ENCODE data around the gene C2CD4C. TPM values are rescaled to one million over a fixed set of nuclear protein-coding genes. Genes with fewer than 3 reads are reported as not detected.
A peak's percentile ranks its signal among the peaks of the same experiment; 100 is the strongest.

C2CD4C gene
- total RNA-seq, 1 experiment from 2014 or later: 14.6 TPM

DNA sequence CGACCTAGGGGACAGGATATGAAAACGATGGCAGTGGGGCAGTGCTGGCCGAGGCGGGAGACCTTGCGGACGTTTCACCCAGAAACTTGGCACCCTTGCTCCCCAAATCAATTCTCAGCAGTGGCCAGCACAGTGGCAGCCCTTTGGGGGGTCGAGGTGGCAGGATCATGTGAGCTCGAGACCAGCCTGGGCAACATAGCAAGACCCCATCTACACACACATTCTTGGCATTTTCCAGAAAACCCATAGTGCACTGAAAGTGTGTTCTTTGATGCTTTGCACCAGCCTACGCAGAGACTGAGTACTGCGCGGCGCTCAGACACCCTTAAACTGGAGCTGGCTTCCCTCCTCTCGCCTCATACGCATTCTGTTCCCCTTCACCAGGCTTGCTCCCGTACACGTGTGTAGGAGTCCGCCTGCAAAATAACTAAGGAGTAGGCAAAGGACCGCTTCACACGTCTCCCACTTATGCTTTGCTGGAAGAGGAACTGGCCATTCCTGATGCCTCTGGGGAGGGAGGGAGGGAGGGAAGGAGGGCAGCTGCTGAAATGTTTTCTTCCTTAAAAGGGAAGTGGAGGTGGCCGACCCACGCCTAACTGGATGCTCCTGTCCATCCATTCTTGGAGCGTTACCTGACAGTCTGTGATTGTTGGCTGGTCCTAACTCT is 40.9 kb downstream of the C2CD4C start:
- no peak overlapping the region for H3K23ac ChIP-seq (ENCODE audit: insufficient read length, low read depth, low read length)
- Mint-ChIP-seq H3K4me1 (peaks cover 0 to 7% of the 10 kb centered on the region in 2 experiments; a peak in 1 of 4 replicates), H3K9me3 (peaks cover 3 to 4% of the 10 kb centered on the region in 2 experiments; a peak in 3 of 5 replicates), H3K27me3 (ENCODE audit: low read depth) (peaks cover 27% of the 10 kb centered on the region), H3K36me3 (ENCODE audit: insufficient read depth in 1 of 3, low read depth in 3 of 3) (peaks cover 0 to 4% (median 3%) of the 10 kb centered on the region in 3 experiments; a peak in 4 of 7 replicates), H3K27ac (no peak overlapping the region), H3K4me3 (no peak overlapping the region)
- no peak overlapping the region for H2BK15ac ChIP-seq (ENCODE audit: low read depth, low read length)
- no peak overlapping the region for H2AFZ ChIP-seq (ENCODE audit: low read length)
- H3K27ac ChIP-seq (ENCODE audit: insufficient read length, low read depth, low read length): no peak overlapping the region
- H3K18ac ChIP-seq (ENCODE audit: insufficient read length, low read depth, low read length): no peak overlapping the region
- no peak overlapping the region for H3K4ac ChIP-seq (ENCODE audit: low read depth, low read length)
- TF ChIP-seq, protein P1, sequence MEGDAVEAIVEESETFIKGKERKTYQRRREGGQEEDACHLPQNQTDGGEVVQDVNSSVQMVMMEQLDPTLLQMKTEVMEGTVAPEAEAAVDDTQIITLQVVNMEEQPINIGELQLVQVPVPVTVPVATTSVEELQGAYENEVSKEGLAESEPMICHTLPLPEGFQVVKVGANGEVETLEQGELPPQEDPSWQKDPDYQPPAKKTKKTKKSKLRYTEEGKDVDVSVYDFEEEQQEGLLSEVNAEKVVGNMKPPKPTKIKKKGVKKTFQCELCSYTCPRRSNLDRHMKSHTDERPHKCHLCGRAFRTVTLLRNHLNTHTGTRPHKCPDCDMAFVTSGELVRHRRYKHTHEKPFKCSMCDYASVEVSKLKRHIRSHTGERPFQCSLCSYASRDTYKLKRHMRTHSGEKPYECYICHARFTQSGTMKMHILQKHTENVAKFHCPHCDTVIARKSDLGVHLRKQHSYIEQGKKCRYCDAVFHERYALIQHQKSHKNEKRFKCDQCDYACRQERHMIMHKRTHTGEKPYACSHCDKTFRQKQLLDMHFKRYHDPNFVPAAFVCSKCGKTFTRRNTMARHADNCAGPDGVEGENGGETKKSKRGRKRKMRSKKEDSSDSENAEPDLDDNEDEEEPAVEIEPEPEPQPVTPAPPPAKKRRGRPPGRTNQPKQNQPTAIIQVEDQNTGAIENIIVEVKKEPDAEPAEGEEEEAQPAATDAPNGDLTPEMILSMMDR (conservative IDR thresholded peaks at IDR 0.05): no peak
- H3K4me1 ChIP-seq (ENCODE audit: insufficient read depth, low read length): no peaks in the 10 kb centered on the region
- H4K8ac ChIP-seq (replicated peaks; ENCODE audit: insufficient read length, low read depth, low read length): no peak overlapping the region
- no peak overlapping the region for H2BK120ac ChIP-seq (ENCODE audit: low read depth, low read length, poor library complexity, severe bottlenecking)
- no peak overlapping the region for H2AK5ac ChIP-seq (ENCODE audit: insufficient read length, low read length)
- DNase-seq: peak; percentile 10
- no peaks in the 10 kb centered on the region; the same call in 1 of the 2 replicates for H3K27me3 ChIP-seq (ENCODE audit: insufficient read depth, low read length)
- no peaks in the 10 kb centered on the region for H3K9me3 ChIP-seq (ENCODE audit: control insufficient read depth, low read depth, low read length)
- no peaks in the 10 kb centered on the region for H3K23me2 ChIP-seq (ENCODE audit: insufficient read length, low read depth, low read length, poor library complexity, severe bottlenecking)
- H3K79me1 ChIP-seq (ENCODE audit: insufficient read depth, low read depth, low read length, poor library complexity, severe bottlenecking): no peaks in the 10 kb centered on the region
- H3K56ac ChIP-seq (ENCODE audit: insufficient read length, low read depth, low read length): no peak overlapping the region
- H3K9ac ChIP-seq (ENCODE audit: extremely low read depth, insufficient read length, low read length): no peak overlapping the region
- no peak overlapping the region for H4K5ac ChIP-seq (ENCODE audit: insufficient read length, low read depth, low read length)
- H2BK12ac ChIP-seq (ENCODE audit: insufficient read length, low read depth, low read length): no peak overlapping the region
- H2BK5ac ChIP-seq (ENCODE audit: insufficient read length, low read length): no peak overlapping the region
- no CpG with 5 or more reads among the region's 22 CpGs for WGBS (ENCODE audit: extremely low coverage, insufficient read length, low lambda C conversion rate)
- H2BK20ac ChIP-seq (ENCODE audit: low read depth, low read length, poor library complexity, severe bottlenecking): no peak overlapping the region
- H3K4me2 ChIP-seq (ENCODE audit: insufficient read depth, insufficient read length, low read length): no peak overlapping the region
- no peak overlapping the region for H4K91ac ChIP-seq (ENCODE audit: insufficient read length, low read depth, low read length)
- no peak overlapping the region for H3K14ac ChIP-seq (ENCODE audit: insufficient read depth, low read length)
- H3K79me2 ChIP-seq (ENCODE audit: insufficient read depth, low read length): no peaks in the 10 kb centered on the region
- no peaks in the 10 kb centered on the region for H4K20me1 ChIP-seq (ENCODE audit: control insufficient read depth, insufficient read depth, insufficient read length)
- H3T11ph ChIP-seq (ENCODE audit: low read length): no peak overlapping the region
